T47D (cell line): Measurements from ENCODE around the gene CD40.

ENCODE experiments used
- DNase-seq, 2 experiments: peaks; one replicate each; pipeline versions ENCODE4 v3.0.0 to v3.0.0-alpha.2; 2011 to 2012; ENCODE audit warnings: low read depth in 1 of 2, low spot score in 1 of 2
- JUND ChIP-seq: IDR thresholded peaks from 2 replicates; pipeline ENCODE4 v1.6.1; 2012; ENCODE audit warnings: low read depth
- in situ Hi-C: cut with HindIII; loops from 2 replicates; pipeline ENCODE4 v1.10.0; 2016; ENCODE audit warnings: low sequenced_read_pairs, low pct_unique_long_range_greater_than_20kb

Gene CD40

GRCh38 chr20:46102940-46103339, 15.2 kb upstream of the CD40 start:
- TF ChIP-seq JUND, result no peak
- DNase-seq, result no peak
- in situ Hi-C loops, result no loop called here

- in situ Hi-C loops, result no loop called here
- DNase-seq, result no peak
These were observed 13.9 kb upstream of the CD40 start for GRCh38 chr20:46104262-46104661.

GRCh38 chr20:46107061-46107460, 11.1 kb upstream of the CD40 start:
- DNase-seq, result no peak
- in situ Hi-C loops, result no loop called here
- TF ChIP-seq JUND, result no peak

More at GRCh38 chr20:46104262-46104661, 13.9 kb upstream of the CD40 start:
- TF ChIP-seq JUND, result no peak

GRCh38 chr20:46108435-46108841, 9.7 kb upstream of the CD40 start:
- in situ Hi-C loops, result no loop called here
- no peak for TF ChIP-seq JUND

GRCh38 chr20:46108976-46109375, 9.1 kb upstream of the CD40 start:
- DNase-seq, result no peak
- in situ Hi-C loops, result no loop called here
- TF ChIP-seq JUND, result no peak

More at GRCh38 chr20:46108435-46108841, 9.7 kb upstream of the CD40 start:
- DNase-seq, result no peak

GRCh38 chr20:46111028-46111835, 6.9 kb upstream of the CD40 start:
- TF ChIP-seq JUND, result no peak
- DNase-seq, result no peak
- in situ Hi-C loops, result no loop called here

- in situ Hi-C loops, result no loop called here
- DNase-seq, result no peak
These were observed 6.3 kb upstream of the CD40 start for GRCh38 chr20:46111836-46112212.

GRCh38 chr20:46112430-46113112, 5.5 kb upstream of the CD40 start:
- in situ Hi-C loops, result no loop called here
- TF ChIP-seq JUND, result no peak
- DNase-seq, result no peak

More at GRCh38 chr20:46111836-46112212, 6.3 kb upstream of the CD40 start:
- no peak for TF ChIP-seq JUND

- DNase-seq, result no peak
- in situ Hi-C loops, result no loop called here
- TF ChIP-seq JUND, result no peak
These were observed 5.0 kb upstream of the CD40 start for GRCh38 chr20:46113113-46113470.

GRCh38 chr20:46114449-46114848, 3.7 kb upstream of the CD40 start:
- no peak for DNase-seq
- no peak for TF ChIP-seq JUND
- in situ Hi-C loops, result no loop called here

- no peak for TF ChIP-seq JUND
- in situ Hi-C loops, result no loop called here
- DNase-seq, result no peak
These were observed 437 bp downstream of the CD40 start for GRCh38 chr20:46118481-46119020.

- no peak for DNase-seq
- no peak for TF ChIP-seq JUND
- in situ Hi-C loops, result no loop called here
These were observed 973 bp downstream of the CD40 start for GRCh38 chr20:46119028-46119546.

- no peak for TF ChIP-seq JUND
- in situ Hi-C loops, result no loop called here
- DNase-seq, result no peak
These were observed 1.4 kb downstream of the CD40 start for GRCh38 chr20:46119547-46119946.
